HEK293 (cell line): ENCODE measurements around the gene ZNF318.

Experiments
- CTCF ChIA-PET: fragments of 350-600 bp; formaldehyde crosslinking; extraction: SDS; loops from one replicate; lab custom pipeline; 2021; ENCODE audit warnings: antibody characterized with exemption; lab: Yijun Ruan, JAX
- POLR2A ChIA-PET: fragments of 300-600 bp; formaldehyde crosslinking; extraction: SDS; loops from one replicate; lab custom pipeline; 2020; ENCODE audit warnings: antibody characterized with exemption, inconsistent platforms; lab: Yijun Ruan, JAX
- H3K27ac ChIP-seq: fragments of 200-500 bp; sonication (Bioruptor generic); 2 replicates; pipeline ENCODE4 v1.5.1; 2014; ENCODE audit warnings: low read depth, low read length, control low read depth, inconsistent platforms; ENCODE audit errors: extremely low read depth
- H3K36me3 ChIP-seq, 2 experiments: fragments of 200-500 bp in 1 of 2; sonication (Bioruptor generic) in 1 of 2; 1 replicate in 1 of 2; 2 replicates in 1 of 2; pipeline ENCODE4 v1.5.1; 2014 to 2017; ENCODE audit warnings: inconsistent platforms in 2 of 2, low read length in 2 of 2; ENCODE audit not compliant: control insufficient read depth in 2 of 2, insufficient read depth in 1 of 2
- H3K4me1 ChIP-seq: fragments of 200-500 bp; sonication (Bioruptor generic); 2 replicates; pipeline ENCODE4 v1.5.1; 2014; ENCODE audit warnings: mild to moderate bottlenecking, low read length, inconsistent platforms; ENCODE audit not compliant: control insufficient read depth, insufficient read depth
- H3K4me3 ChIP-seq: 2 replicates; pipeline ENCODE4 v1.5.1; 2011; ENCODE audit warnings: low read depth, mild to moderate bottlenecking, control low read depth, low read length, moderate library complexity
- H3K9me3 ChIP-seq: fragments of 200-500 bp; sonication (Bioruptor generic); 2 replicates; pipeline ENCODE4 v1.5.1; 2014; ENCODE audit warnings: low read depth, low read length, inconsistent platforms; ENCODE audit not compliant: control insufficient read depth, insufficient read depth
- BCL11B ChIP-seq: fragments of 450-650 bp; formaldehyde crosslinking; IDR thresholded peaks from 2 replicates; pipeline ENCODE4 v1.5.1; 2016; ENCODE audit warnings: low read depth, missing biosample characterization, missing genetic modification characterization
- EGR2 ChIP-seq: fragments of 450-650 bp; formaldehyde crosslinking; IDR thresholded peaks from 2 replicates; pipeline ENCODE4 v1.5.1; 2016; ENCODE audit warnings: low read depth, missing biosample characterization, missing genetic modification characterization
- FEZF1 ChIP-seq: fragments of 450-650 bp; formaldehyde crosslinking; IDR thresholded peaks from 2 replicates; pipeline ENCODE4 v1.5.1; 2016; ENCODE audit warnings: missing biosample characterization, missing genetic modification characterization
- KLF16 ChIP-seq: fragments of 450-650 bp; formaldehyde crosslinking; IDR thresholded peaks from 2 replicates; pipeline ENCODE4 v1.5.1; 2017; ENCODE audit warnings: missing biosample characterization, missing genetic modification characterization
- OSR2 ChIP-seq: fragments of 450-650 bp; formaldehyde crosslinking; IDR thresholded peaks from 2 replicates; pipeline ENCODE4 v1.5.1; 2016; ENCODE audit warnings: missing biosample characterization, missing genetic modification characterization
- OVOL3 ChIP-seq: fragments of 450-650 bp; formaldehyde crosslinking; IDR thresholded peaks from 2 replicates; pipeline ENCODE4 v1.5.1; 2016; ENCODE audit warnings: missing biosample characterization, missing genetic modification characterization
- WT1 ChIP-seq: fragments of 450-650 bp; formaldehyde crosslinking; IDR thresholded peaks from 2 replicates; pipeline ENCODE4 v1.5.1; 2016; ENCODE audit warnings: missing biosample characterization, missing genetic modification characterization
- ZBTB44 ChIP-seq: fragments of 450-650 bp; IDR thresholded peaks from 2 replicates; pipeline ENCODE4 v1.5.1; 2018; ENCODE audit warnings: missing biosample characterization, mild to moderate bottlenecking, missing genetic modification characterization
- ZBTB48 ChIP-seq: fragments of 450-650 bp; formaldehyde crosslinking; IDR thresholded peaks from 2 replicates; pipeline ENCODE4 v1.5.1; 2016; ENCODE audit warnings: missing biosample characterization, missing genetic modification characterization
- ZBTB8A ChIP-seq: fragments of 450-650 bp; formaldehyde crosslinking; IDR thresholded peaks from 2 replicates; pipeline ENCODE4 v1.5.1; 2016; ENCODE audit warnings: missing biosample characterization, missing genetic modification characterization
- ZFP41 ChIP-seq: fragments of 450-650 bp; formaldehyde crosslinking; IDR thresholded peaks from 2 replicates; pipeline ENCODE4 v1.5.1; 2016; ENCODE audit warnings: missing biosample characterization, missing genetic modification characterization, borderline replicate concordance
- ZNF112 ChIP-seq: fragments of 450-650 bp; formaldehyde crosslinking; IDR thresholded peaks from 2 replicates; pipeline ENCODE4 v1.5.0; 2017; ENCODE audit warnings: missing biosample characterization, missing genetic modification characterization
- ZNF175 ChIP-seq: fragments of 450-650 bp; formaldehyde crosslinking; IDR thresholded peaks from 2 replicates; pipeline ENCODE4 v1.5.1; 2016; ENCODE audit warnings: missing biosample characterization, missing genetic modification characterization
- ZNF223 ChIP-seq: fragments of 450-650 bp; formaldehyde crosslinking; IDR thresholded peaks from 2 replicates; pipeline ENCODE4 v1.5.1; 2016; ENCODE audit warnings: missing biosample characterization, missing genetic modification characterization
- ZNF366 ChIP-seq: fragments of 450-650 bp; formaldehyde crosslinking; conservative IDR thresholded peaks from 2 replicates; pipeline ENCODE4 v1.5.1; 2016; ENCODE audit warnings: missing biosample characterization, missing genetic modification characterization
- ZNF48 ChIP-seq: fragments of 450-650 bp; formaldehyde crosslinking; IDR thresholded peaks from 2 replicates; pipeline ENCODE4 v1.5.1; 2016; ENCODE audit warnings: missing biosample characterization, missing genetic modification characterization
- ZNF560 ChIP-seq: fragments of 450-650 bp; formaldehyde crosslinking; IDR thresholded peaks from 2 replicates; pipeline ENCODE4 v1.5.1; 2017; ENCODE audit warnings: missing biosample characterization, missing genetic modification characterization, borderline replicate concordance
- ZNF610 ChIP-seq: fragments of 450-650 bp; formaldehyde crosslinking; IDR thresholded peaks from 2 replicates; pipeline ENCODE4 v1.5.1; 2016; ENCODE audit warnings: missing biosample characterization, missing genetic modification characterization, borderline replicate concordance
- ZNF626 ChIP-seq: fragments of 450-650 bp; sonication (Bioruptor Pico); formaldehyde crosslinking; IDR thresholded peaks from 2 replicates; pipeline ENCODE4 v1.5.1; 2018; ENCODE audit warnings: missing biosample characterization, missing genetic modification characterization, inconsistent platforms
- ZNF639 ChIP-seq: fragments of 450-650 bp; formaldehyde crosslinking; IDR thresholded peaks from 2 replicates; pipeline ENCODE4 v1.5.1; 2016; ENCODE audit warnings: missing biosample characterization, missing genetic modification characterization
- ZNF785 ChIP-seq: fragments of 450-650 bp; formaldehyde crosslinking; IDR thresholded peaks from 2 replicates; pipeline ENCODE4 v1.5.1; 2016; ENCODE audit warnings: missing biosample characterization, missing genetic modification characterization
- TF ChIP-seq, protein P1 (sequence below): fragments of 450-650 bp; formaldehyde crosslinking; IDR thresholded peaks from 2 replicates; pipeline ENCODE4 v1.5.1; 2016; ENCODE audit warnings: missing biosample characterization, missing genetic modification characterization
- TF ChIP-seq, protein P2 (sequence below): fragments of 450-650 bp; formaldehyde crosslinking; IDR thresholded peaks from 2 replicates; pipeline ENCODE4 v1.5.1; 2017; ENCODE audit warnings: missing biosample characterization, missing genetic modification characterization
- TF ChIP-seq, protein P3 (sequence below): fragments of 450-650 bp; formaldehyde crosslinking; IDR thresholded peaks from 2 replicates; pipeline ENCODE4 v1.5.1; 2017; ENCODE audit warnings: missing biosample characterization, missing genetic modification characterization
- TF ChIP-seq, protein P4 (sequence below): fragments of 450-650 bp; formaldehyde crosslinking; IDR thresholded peaks from 2 replicates; pipeline ENCODE4 v1.5.1; 2017; ENCODE audit warnings: missing biosample characterization, missing genetic modification characterization

Gene ZNF318

DNA sequence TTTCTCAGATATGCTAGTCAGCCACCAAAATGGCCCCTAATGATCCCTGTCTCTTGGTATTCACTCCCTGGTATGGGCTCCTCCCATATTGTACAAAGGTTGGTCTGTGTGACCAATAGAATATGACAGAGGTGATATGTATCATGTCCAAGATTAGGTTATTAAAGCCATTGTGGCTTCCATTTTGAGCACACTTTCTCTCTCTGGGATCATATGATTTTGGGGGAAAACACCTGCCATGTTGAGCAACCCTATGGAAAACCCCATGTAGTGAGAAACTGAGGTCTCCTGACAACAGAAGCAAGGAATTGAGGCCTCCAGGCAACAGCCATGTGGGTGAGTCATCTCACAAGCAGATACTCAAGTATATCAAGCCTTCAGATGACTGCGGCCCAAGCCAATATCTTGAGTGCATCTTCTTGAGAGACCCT lies 7.1 kb upstream of the ZNF318 start (continued):
- TF ChIP-seq, protein P1, sequence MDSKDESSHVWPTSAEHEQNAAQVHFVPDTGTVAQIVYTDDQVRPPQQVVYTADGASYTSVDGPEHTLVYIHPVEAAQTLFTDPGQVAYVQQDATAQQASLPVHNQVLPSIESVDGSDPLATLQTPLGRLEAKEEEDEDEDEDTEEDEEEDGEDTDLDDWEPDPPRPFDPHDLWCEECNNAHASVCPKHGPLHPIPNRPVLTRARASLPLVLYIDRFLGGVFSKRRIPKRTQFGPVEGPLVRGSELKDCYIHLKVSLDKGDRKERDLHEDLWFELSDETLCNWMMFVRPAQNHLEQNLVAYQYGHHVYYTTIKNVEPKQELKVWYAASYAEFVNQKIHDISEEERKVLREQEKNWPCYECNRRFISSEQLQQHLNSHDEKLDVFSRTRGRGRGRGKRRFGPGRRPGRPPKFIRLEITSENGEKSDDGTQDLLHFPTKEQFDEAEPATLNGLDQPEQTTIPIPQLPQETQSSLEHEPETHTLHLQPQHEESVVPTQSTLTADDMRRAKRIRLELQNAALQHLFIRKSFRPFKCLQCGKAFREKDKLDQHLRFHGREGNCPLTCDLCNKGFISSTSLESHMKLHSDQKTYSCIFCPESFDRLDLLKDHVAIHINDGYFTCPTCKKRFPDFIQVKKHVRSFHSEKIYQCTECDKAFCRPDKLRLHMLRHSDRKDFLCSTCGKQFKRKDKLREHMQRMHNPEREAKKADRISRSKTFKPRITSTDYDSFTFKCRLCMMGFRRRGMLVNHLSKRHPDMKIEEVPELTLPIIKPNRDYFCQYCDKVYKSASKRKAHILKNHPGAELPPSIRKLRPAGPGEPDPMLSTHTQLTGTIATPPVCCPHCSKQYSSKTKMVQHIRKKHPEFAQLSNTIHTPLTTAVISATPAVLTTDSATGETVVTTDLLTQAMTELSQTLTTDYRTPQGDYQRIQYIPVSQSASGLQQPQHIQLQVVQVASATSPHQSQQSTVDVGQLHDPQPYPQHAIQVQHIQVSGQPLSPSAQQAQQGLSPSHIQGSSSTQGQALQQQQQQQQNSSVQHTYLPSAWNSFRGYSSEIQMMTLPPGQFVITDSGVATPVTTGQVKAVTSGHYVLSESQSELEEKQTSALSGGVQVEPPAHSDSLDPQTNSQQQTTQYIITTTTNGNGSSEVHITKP (tag by site-specific recombination) = no peak
- TF ChIP-seq ZNF560 (tag by site-specific recombination) (no peak), OSR2 (tag by site-specific recombination) (no peak), WT1 (tag by site-specific recombination) (no peak), ZNF785 (tag by site-specific recombination) (no peak), ZNF48 (no peak)

GRCh38 chr6:43375693-43376092 lies 6.2 kb upstream of the ZNF318 start:
- H3K36me3 ChIP-seq = no peaks in the 10 kb centered on the region
- TF ChIP-seq ZBTB48 (tag by site-specific recombination) = no peak
- no peak for TF ChIP-seq EGR2 (tag by site-specific recombination)
- TF ChIP-seq ZNF610 (tag by site-specific recombination) = no peak
- TF ChIP-seq, protein P2, sequence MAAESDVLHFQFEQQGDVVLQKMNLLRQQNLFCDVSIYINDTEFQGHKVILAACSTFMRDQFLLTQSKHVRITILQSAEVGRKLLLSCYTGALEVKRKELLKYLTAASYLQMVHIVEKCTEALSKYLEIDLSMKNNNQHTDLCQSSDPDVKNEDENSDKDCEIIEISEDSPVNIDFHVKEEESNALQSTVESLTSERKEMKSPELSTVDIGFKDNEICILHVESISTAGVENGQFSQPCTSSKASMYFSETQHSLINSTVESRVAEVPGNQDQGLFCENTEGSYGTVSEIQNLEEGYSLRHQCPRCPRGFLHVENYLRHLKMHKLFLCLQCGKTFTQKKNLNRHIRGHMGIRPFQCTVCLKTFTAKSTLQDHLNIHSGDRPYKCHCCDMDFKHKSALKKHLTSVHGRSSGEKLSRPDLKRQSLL (tag by site-specific recombination) = no peak
- TF ChIP-seq ZNF223 (tag by site-specific recombination) = no peak
- TF ChIP-seq ZFP41 = no peak
- TF ChIP-seq, protein P3, sequence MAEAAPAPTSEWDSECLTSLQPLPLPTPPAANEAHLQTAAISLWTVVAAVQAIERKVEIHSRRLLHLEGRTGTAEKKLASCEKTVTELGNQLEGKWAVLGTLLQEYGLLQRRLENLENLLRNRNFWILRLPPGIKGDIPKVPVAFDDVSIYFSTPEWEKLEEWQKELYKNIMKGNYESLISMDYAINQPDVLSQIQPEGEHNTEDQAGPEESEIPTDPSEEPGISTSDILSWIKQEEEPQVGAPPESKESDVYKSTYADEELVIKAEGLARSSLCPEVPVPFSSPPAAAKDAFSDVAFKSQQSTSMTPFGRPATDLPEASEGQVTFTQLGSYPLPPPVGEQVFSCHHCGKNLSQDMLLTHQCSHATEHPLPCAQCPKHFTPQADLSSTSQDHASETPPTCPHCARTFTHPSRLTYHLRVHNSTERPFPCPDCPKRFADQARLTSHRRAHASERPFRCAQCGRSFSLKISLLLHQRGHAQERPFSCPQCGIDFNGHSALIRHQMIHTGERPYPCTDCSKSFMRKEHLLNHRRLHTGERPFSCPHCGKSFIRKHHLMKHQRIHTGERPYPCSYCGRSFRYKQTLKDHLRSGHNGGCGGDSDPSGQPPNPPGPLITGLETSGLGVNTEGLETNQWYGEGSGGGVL (tag by site-specific recombination) = no peak
- TF ChIP-seq ZNF626 (tag by site-specific recombination) = no peak
- no peak for TF ChIP-seq BCL11B
- TF ChIP-seq ZNF639 (tag by site-specific recombination) = no peak
- no peak for TF ChIP-seq KLF16
- no peak for TF ChIP-seq OVOL3 (tag by site-specific recombination)
- no peak for TF ChIP-seq ZNF112 (tag by site-specific recombination)
- TF ChIP-seq ZNF366 (tag by site-specific recombination) = no peak
- no peak for TF ChIP-seq ZBTB44 (tag by site-specific recombination)
- no peak for TF ChIP-seq FEZF1 (tag by site-specific recombination)
- TF ChIP-seq, protein P4, sequence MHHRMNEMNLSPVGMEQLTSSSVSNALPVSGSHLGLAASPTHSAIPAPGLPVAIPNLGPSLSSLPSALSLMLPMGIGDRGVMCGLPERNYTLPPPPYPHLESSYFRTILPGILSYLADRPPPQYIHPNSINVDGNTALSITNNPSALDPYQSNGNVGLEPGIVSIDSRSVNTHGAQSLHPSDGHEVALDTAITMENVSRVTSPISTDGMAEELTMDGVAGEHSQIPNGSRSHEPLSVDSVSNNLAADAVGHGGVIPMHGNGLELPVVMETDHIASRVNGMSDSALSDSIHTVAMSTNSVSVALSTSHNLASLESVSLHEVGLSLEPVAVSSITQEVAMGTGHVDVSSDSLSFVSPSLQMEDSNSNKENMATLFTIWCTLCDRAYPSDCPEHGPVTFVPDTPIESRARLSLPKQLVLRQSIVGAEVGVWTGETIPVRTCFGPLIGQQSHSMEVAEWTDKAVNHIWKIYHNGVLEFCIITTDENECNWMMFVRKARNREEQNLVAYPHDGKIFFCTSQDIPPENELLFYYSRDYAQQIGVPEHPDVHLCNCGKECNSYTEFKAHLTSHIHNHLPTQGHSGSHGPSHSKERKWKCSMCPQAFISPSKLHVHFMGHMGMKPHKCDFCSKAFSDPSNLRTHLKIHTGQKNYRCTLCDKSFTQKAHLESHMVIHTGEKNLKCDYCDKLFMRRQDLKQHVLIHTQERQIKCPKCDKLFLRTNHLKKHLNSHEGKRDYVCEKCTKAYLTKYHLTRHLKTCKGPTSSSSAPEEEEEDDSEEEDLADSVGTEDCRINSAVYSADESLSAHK (tag by site-specific recombination) = no peak
- no peak for TF ChIP-seq ZNF175 (tag by site-specific recombination)
- no peak for TF ChIP-seq ZBTB8A
- TF ChIP-seq, all 188 proteins: peak for 0
- no peaks in the 10 kb centered on the region for H3K4me1 ChIP-seq
- ChIA-PET POLR2A (no interaction called here), CTCF (interaction anchor here (1.0 to 2.3 kb wide), 4 partner anchors 15 to 78 kb away, joined by 3 to 7 read pairs (median 4); no protein-coding TSS in a partner anchor)
- H3K4me3 ChIP-seq = no peak overlapping the region
- no peaks in the 10 kb centered on the region for H3K9me3 ChIP-seq
- H3K27ac ChIP-seq = no peak overlapping the region
